Neural crest cell (in vitro differentiated cells): ENCODE results near the gene AP1B1. TPM values are rescaled to one million over a fixed set of nuclear protein-coding genes. Genes with fewer than 3 reads are reported as not detected.

Source experiments
- DNase-seq: peaks from one replicate; pipeline ENCODE4 v3.0.0; 2021; ENCODE audit warnings: low read depth, mixed read lengths, low spot score
- H3K27ac Mint-ChIP-seq: one replicate; pipeline ENCODE4 v1.8.0; 2021; ENCODE audit warnings: mild to moderate bottlenecking, mixed read lengths; ENCODE audit not compliant: unreplicated experiment
- H3K27me3 Mint-ChIP-seq: 2 replicates; pipeline ENCODE4 v1.8.0; 2021; ENCODE audit warnings: low read depth, mild to moderate bottlenecking, mixed read lengths
- H3K36me3 Mint-ChIP-seq: 2 replicates; pipeline ENCODE4 v1.8.0; 2021; ENCODE audit warnings: low read depth, mild to moderate bottlenecking, mixed read lengths
- H3K4me1 Mint-ChIP-seq: 2 replicates; pipeline ENCODE4 v1.8.0; 2021; ENCODE audit warnings: mixed read lengths
- H3K4me3 Mint-ChIP-seq: one replicate; pipeline ENCODE4 v1.8.0; 2021; ENCODE audit warnings: mild to moderate bottlenecking, mixed read lengths
- H3K9me3 Mint-ChIP-seq: 2 replicates; pipeline ENCODE4 v1.8.0; 2021; ENCODE audit warnings: mixed read lengths
- total RNA-seq: library from RNA; stranded (reverse); gene quantifications from 2 replicates; pipeline ENCODE4 v1.2.1, GENCODE V29; 2021
- TF ChIP-seq, protein P1 (sequence below): fragments of 200-600 bp; sonication (generic); conservative IDR thresholded peaks from 2 replicates; pipeline ENCODE4 v1.5.0; 2021; ENCODE audit warnings: antibody characterized with exemption, mild to moderate bottlenecking

Gene AP1B1
- total RNA-seq, 1 donor from 2014 or later, result 58.4 TPM

DNA sequence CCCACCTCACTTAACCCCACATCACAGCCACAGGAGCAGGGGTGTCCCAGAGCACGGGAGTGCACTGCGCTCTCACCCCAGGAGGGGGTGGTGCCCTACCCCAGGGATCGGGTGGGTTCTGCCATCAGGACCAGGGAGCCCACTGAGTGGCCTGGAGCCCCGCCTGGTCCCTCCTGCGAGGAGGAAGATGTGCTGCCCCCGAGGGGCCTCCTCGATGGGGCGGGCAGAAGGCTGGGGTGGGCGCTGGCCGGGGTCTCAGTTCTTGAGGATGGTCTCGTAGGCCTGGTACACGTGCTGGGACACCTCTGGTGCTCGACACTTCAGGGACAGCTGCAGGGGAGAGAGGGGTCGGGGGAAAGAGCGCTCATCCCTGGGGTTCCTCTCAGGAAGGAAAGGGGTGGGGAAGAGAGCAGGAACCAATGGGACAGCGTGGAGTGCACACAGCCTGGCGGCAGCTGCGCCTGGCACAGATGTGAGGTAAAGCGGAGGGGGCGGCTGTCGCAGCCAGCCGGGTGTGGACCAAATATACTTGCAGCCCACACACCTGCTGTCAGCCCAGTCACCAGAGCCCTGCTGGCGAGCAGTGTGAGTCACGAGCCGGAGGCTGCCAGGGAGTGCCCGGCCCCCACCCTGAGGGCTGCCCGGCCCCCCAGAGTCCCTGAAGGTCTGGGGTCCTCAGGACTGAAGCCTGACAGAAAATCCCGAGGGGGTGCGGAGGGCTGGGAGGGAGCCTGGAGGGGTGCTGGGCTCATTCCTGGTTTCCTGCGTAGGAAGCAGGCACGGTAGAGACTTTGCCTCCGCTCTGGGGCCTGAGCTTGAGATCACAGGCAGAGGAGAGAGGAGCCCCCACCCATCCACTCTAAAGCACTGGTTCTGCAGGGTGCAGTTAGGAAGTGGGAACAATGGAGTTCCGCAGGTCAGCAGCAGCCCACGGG is 59.5 kb downstream of the AP1B1 start:
- H3K4me1 Mint-ChIP-seq, result peaks cover 28% of the 10 kb centered on the region
- DNase-seq, result no peak
- no peaks in the 10 kb centered on the region for H3K27me3 Mint-ChIP-seq
- H3K9me3 Mint-ChIP-seq, result no peaks in the 10 kb centered on the region
- H3K4me3 Mint-ChIP-seq, result no peak overlapping the region
- H3K36me3 Mint-ChIP-seq, result no peaks in the 10 kb centered on the region
- TF ChIP-seq, protein P1, sequence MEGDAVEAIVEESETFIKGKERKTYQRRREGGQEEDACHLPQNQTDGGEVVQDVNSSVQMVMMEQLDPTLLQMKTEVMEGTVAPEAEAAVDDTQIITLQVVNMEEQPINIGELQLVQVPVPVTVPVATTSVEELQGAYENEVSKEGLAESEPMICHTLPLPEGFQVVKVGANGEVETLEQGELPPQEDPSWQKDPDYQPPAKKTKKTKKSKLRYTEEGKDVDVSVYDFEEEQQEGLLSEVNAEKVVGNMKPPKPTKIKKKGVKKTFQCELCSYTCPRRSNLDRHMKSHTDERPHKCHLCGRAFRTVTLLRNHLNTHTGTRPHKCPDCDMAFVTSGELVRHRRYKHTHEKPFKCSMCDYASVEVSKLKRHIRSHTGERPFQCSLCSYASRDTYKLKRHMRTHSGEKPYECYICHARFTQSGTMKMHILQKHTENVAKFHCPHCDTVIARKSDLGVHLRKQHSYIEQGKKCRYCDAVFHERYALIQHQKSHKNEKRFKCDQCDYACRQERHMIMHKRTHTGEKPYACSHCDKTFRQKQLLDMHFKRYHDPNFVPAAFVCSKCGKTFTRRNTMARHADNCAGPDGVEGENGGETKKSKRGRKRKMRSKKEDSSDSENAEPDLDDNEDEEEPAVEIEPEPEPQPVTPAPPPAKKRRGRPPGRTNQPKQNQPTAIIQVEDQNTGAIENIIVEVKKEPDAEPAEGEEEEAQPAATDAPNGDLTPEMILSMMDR, result no peak
- no peak overlapping the region for H3K27ac Mint-ChIP-seq

DNA sequence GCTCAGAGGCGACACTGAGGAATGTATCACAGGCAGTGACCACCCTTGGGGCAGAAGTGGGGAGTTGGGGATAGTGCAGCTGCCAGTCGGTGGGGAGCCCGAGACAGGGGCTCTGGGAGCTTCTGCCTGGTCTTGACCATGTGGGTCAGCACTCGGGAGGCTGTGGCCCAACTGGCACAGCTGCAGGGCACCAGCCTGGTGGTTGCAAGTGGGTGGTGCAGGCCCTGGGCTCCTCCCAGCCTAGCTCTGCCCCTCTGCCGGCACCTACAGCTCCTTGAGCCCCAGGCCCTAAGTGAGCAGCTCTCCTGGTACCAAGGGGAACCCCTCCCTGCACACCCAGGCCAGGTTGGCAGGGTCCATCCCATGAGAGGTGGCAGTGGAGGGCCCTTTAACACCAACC is 60.3 kb downstream of the AP1B1 start:
- peak overlapping the region; percentile 34 for H3K4me3 Mint-ChIP-seq
- peaks cover 28% of the 10 kb centered on the region for H3K4me1 Mint-ChIP-seq
- no peak for DNase-seq
- no peaks in the 10 kb centered on the region for H3K9me3 Mint-ChIP-seq
- TF ChIP-seq, protein P1, result no peak
- H3K27ac Mint-ChIP-seq, result no peak overlapping the region
- no peaks in the 10 kb centered on the region for H3K36me3 Mint-ChIP-seq
- no peaks in the 10 kb centered on the region for H3K27me3 Mint-ChIP-seq

DNA sequence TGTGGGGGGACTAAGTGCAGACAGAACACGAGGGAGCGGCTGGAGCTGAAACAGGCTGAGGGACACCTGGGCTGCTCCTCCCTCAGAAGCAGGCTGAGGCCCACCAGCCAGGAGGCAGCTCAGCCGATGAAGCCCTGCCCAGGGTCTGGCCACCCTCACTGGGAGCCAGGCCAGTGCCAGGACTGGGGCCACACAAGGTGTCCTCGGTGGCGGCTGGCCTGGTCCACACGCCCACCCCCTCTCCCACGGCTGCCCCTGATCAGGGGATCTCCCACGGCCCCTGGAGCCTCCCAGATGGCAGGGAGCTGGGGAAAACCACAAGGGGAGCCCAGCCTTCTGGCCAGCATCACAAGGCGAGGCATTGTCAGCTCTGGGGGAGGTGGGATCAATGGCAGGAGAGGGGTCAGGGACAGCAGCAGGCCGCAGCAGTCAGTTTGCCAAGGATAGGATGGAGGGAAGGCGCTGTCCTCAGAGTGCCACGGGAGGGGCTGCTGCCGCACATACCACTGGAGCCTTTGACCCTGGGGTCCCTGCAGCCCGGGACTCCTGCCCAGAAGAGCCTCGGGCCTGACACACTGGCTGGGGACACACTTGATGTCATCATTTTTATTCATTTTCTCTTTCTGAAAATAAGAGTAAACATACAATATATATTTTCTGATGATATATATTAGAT is 61.1 kb downstream of the AP1B1 start:
- Mint-ChIP-seq H3K4me1 (peaks cover 24% of the 10 kb centered on the region), H3K4me3 (peak overlapping the region; percentile 34), H3K27me3 (no peaks in the 10 kb centered on the region), H3K9me3 (no peaks in the 10 kb centered on the region), H3K36me3 (no peaks in the 10 kb centered on the region), H3K27ac (peak overlapping the region; percentile 19)
- no peak for DNase-seq
- TF ChIP-seq, protein P1, result no peak

DNA sequence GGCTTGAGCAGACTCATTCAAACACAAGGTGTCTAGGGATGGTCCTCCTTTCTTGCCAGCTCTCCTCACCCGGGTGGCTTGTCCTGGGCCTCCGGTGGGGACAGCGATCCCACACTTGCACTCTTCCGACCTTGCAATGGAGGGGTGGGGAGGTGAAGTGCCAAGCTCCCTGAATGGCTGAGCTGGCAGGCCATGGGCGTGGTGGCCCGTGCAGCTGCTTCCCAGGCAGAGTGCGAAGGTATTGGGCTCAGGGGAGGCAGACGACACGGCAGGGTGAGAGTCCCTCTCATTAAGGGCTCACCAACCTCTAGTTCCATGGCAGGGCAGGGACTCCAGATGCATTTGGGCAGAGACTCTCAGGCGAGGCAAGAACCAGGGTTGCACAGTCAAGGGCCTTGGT is 61.9 kb downstream of the AP1B1 start:
- no peak overlapping the region for H3K4me3 Mint-ChIP-seq
- peaks cover 22% of the 10 kb centered on the region for H3K4me1 Mint-ChIP-seq
- no peaks in the 10 kb centered on the region for H3K36me3 Mint-ChIP-seq
- H3K27me3 Mint-ChIP-seq, result no peaks in the 10 kb centered on the region
- DNase-seq, result no peak
- H3K9me3 Mint-ChIP-seq, result no peaks in the 10 kb centered on the region
- TF ChIP-seq, protein P1, result no peak
- no peak overlapping the region for H3K27ac Mint-ChIP-seq

DNA sequence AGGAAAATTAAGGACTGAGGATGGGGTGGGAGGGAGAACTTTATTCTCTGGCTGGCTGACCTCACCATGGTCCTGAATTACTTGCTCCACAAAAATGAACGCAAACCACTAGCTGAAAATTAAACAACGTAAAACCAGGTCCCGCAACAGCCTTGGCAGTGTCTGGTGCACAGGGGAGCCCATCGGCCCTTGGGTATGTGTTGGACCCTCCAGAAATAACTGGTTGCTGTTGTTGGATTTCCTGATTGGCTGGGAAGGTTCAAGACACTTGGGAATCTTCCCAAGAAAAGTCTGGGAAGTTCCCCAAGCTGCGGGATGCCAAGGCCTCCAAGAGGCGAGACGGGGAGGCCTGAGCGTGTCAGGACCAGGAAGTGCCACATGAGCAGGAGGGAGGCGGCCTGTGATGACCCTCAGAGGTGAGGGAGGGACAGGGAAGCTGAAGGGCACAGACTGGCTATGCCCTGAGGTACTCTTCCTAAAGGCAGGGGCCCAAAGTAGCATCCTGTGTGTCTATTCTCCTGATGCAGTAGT is 62.5 kb downstream of the AP1B1 start:
- no peak overlapping the region for H3K27ac Mint-ChIP-seq
- no peaks in the 10 kb centered on the region for H3K36me3 Mint-ChIP-seq
- no peak overlapping the region for H3K4me3 Mint-ChIP-seq
- TF ChIP-seq, protein P1, result no peak
- H3K27me3 Mint-ChIP-seq, result no peaks in the 10 kb centered on the region
- no peak for DNase-seq
- H3K4me1 Mint-ChIP-seq, result peaks cover 20% of the 10 kb centered on the region
- no peaks in the 10 kb centered on the region for H3K9me3 Mint-ChIP-seq
